ENCODE results near the gene CORO2B.

CORO2B gene

GRCh38 chr15:68550498-68551295 is 28.1 kb upstream of the CORO2B start:
- peak; percentile 69 for DNase-seq (ENCODE audit: low read depth)
- TF ChIP-seq CTCF (conservative IDR thresholded peaks at IDR 0.05; ENCODE audit: low read depth, low read length) = peak; percentile 89
- no peak overlapping the region for H3K4me3 ChIP-seq (ENCODE audit: low read depth, low read length)

GRCh38 chr15:68551296-68551635 is 27.5 kb upstream of the CORO2B start:
- no peak for DNase-seq (ENCODE audit: low read depth)
- H3K4me3 ChIP-seq (ENCODE audit: low read depth, low read length) = no peak overlapping the region
- TF ChIP-seq CTCF (conservative IDR thresholded peaks at IDR 0.05; ENCODE audit: low read depth, low read length) = no peak

- no peak overlapping the region for H3K4me3 ChIP-seq (ENCODE audit: low read depth, low read length)
- DNase-seq (ENCODE audit: low read depth) = no peak
- no peak for TF ChIP-seq CTCF (conservative IDR thresholded peaks at IDR 0.05; ENCODE audit: low read depth, low read length)
Observed at GRCh38 chr15:68552344-68552743, 26.4 kb upstream of the CORO2B start.

GRCh38 chr15:68552773-68553172 is 26.0 kb upstream of the CORO2B start:
- no peak overlapping the region for H3K4me3 ChIP-seq (ENCODE audit: low read depth, low read length)
- DNase-seq (ENCODE audit: low read depth) = peak; percentile 61
- peak; percentile 29 for TF ChIP-seq CTCF (conservative IDR thresholded peaks at IDR 0.05; ENCODE audit: low read depth, low read length)

- TF ChIP-seq CTCF (conservative IDR thresholded peaks at IDR 0.05; ENCODE audit: low read depth, low read length) = no peak
- DNase-seq (ENCODE audit: low read depth) = no peak
- no peak overlapping the region for H3K4me3 ChIP-seq (ENCODE audit: low read depth, low read length)
Observed at GRCh38 chr15:68553314-68553993, 25.3 kb upstream of the CORO2B start.

GRCh38 chr15:68553994-68554720 is 24.6 kb upstream of the CORO2B start:
- TF ChIP-seq CTCF (conservative IDR thresholded peaks at IDR 0.05; ENCODE audit: low read depth, low read length) = peak; percentile 86
- H3K4me3 ChIP-seq (ENCODE audit: low read depth, low read length) = no peak overlapping the region
- peak; percentile 77 for DNase-seq (ENCODE audit: low read depth)

Measured in choroid plexus epithelial cell (primary cell).